Gastrocnemius medialis (tissue), 4 donors: ENCODE measurements around the gene ANKS1B.

Source experiments
- CTCF ChIP-seq, 5 experiments: fragments of 450-650 bp in 3 of 5; fragments of 200-600 bp in 2 of 5; sonication (generic) in 2 of 5; IDR thresholded peaks in 4 of 5; conservative IDR thresholded peaks in 1 of 5; 1 replicate in 4 of 5; 2 replicates in 1 of 5; pipeline ENCODE4 v1.5.1; 2016 to 2019; ENCODE audit warnings: antibody characterized with exemption in 5 of 5, mild to moderate bottlenecking in 3 of 5, moderate library complexity in 3 of 5
- POLR2A ChIP-seq, 2 donors: fragments of 450-650 bp; IDR thresholded peaks; one replicate each; pipeline ENCODE4 v1.6.1; 2017; ENCODE audit warnings: antibody characterized with exemption in 2 of 2, mild to moderate bottlenecking in 2 of 2, moderate library complexity in 2 of 2

DNA sequence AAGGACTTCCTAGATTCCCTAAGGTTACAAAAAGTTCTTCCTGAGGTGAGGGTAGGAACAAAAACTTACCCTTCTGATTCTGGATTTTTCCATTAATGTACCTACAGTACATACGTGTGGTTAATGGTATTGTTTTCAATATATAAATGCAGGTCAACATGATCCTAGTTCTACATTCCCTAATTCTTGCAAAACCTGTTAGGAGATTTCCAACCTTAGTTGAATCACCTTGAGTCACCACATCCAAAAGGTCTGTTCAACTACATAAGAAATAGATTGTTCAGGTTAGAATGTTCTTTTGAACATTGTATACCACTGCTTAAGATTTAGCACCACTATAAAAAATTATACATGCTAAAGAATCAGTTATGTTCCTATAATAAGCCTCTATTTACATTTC lies 218.3 kb downstream of the ANKS1B start:
- TF ChIP-seq POLR2A (IDR thresholded peaks at IDR 0.05) (no peak), CTCF (IDR thresholded peaks at IDR 0.05 in 4 of 5, conservative IDR thresholded peaks at IDR 0.05 in 1 of 5) (no peak)
